AG09319 (cell line): Measurements from ENCODE around the gene MYH10.
"Not testable (repeated sequence)": the region's sequence is repeated elsewhere in the genome, so short reads cannot be mapped to it uniquely, and the experiment has no call there.

Experiments used
- DNase-seq: peaks from one replicate; pipeline ENCODE4 v3.0.0-alpha.2; 2010; ENCODE audit warnings: low read depth; ENCODE audit errors: extremely low read depth
- TF ChIP-seq, protein P1 (sequence below): IDR thresholded peaks from 2 replicates; pipeline ENCODE4 v1.5.1; 2011; ENCODE audit warnings: low read depth, mild to moderate bottlenecking, inconsistent platforms, low read length, moderate library complexity

Gene MYH10

DNA sequence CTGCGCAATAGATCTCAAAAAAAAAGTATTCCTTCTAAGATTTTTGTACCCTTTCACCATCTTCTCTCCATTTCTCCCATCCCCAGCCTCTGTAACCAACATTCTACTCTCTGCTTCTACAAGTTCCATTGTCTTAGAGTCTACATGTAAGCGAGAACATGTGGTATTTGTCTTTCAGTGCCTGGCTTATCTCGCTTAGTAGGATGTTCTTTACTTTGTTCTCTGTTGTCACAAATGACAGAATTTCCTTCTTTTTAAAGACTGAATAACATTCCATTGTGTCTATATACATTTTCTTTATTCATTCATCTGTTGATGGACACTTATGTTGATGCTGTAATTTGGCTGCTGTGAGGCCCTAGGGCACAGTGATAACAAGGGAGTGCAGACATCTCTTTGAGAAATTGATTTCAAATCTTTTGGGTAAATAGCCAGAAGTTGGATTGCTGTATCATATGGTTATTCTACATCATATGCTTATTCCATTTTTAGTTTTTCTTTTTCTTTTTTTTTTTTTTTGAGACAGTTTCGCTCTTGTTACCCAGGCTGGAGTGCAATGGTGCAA is 37.7 kb upstream of the MYH10 start:
- TF ChIP-seq, protein P1, sequence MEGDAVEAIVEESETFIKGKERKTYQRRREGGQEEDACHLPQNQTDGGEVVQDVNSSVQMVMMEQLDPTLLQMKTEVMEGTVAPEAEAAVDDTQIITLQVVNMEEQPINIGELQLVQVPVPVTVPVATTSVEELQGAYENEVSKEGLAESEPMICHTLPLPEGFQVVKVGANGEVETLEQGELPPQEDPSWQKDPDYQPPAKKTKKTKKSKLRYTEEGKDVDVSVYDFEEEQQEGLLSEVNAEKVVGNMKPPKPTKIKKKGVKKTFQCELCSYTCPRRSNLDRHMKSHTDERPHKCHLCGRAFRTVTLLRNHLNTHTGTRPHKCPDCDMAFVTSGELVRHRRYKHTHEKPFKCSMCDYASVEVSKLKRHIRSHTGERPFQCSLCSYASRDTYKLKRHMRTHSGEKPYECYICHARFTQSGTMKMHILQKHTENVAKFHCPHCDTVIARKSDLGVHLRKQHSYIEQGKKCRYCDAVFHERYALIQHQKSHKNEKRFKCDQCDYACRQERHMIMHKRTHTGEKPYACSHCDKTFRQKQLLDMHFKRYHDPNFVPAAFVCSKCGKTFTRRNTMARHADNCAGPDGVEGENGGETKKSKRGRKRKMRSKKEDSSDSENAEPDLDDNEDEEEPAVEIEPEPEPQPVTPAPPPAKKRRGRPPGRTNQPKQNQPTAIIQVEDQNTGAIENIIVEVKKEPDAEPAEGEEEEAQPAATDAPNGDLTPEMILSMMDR, result no peak
- no peak for DNase-seq

DNA sequence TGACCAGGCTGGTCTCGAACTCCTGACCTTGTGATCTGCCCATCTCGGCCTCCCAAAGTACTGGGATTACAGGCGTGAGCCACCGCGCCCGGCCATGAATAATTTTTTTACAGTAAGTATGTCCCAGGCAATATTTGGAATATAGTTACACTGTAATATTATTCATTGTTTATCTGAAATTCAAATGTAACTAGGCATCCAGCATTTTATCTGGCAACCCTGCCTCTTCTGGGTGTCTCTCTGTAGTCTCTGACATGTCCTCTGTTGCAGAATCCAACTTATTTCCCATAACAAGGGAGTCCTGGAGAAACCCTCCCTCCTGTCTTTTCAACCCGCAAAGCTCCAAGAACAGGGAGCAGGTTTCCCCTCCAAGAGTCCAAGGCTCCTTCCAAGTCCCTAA is 36.9 kb upstream of the MYH10 start:
- DNase-seq, result no peak
- TF ChIP-seq, protein P1, result no peak

DNA sequence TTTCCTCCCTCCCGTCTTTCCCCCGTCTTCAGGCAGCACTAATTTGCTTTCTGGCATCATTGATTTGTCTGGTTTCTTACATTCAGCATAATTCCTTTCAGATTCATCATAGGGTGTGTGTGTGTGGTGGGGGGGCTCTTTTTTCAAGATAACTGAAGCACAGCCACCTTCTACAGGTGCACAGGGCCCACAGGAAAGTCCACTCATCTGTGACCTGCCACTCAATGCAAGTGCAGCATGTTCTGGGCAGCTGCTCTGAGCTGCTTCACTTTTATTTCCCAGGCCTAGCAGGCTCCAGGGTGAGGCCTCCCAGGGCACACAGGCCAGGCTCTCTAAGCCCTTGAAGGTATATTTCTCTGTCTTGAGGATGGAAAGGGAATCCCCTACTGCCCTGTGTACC is 35.2 kb upstream of the MYH10 start:
- DNase-seq, result no peak
- TF ChIP-seq, protein P1, result no peak

DNA sequence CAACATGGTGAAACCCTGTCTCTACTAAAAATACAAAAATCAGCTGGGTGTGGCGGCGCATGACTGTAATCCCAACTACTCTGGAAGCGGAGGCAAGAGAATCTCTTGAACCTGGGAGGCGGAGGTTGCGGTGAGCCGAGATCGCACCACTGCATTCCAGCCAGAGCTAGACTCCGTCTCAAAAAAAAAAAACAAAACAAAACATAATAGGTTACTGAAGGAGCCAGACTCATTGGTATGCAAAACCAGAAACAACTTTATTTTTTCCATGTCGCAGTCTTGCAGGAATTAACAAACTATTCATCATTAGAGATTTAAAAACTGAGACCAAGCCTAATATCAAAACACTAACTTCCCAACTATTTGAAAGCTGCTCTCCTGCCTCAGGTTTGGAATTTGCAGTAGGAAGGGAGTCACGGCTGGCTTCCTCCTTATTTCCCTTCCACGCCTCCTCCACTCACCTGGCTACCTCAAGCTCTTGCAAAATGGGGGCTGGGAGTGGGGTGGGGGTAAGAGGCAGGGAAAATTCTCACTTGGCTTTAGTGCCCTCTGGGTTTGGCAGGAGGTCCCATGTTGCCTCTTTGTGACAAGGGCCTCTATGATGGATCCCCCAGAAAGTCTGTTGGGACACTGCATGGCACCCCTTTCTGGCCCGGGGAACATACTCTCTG is 34.1 kb upstream of the MYH10 start:
- TF ChIP-seq, protein P1, result no peak
- DNase-seq, result no peak

DNA sequence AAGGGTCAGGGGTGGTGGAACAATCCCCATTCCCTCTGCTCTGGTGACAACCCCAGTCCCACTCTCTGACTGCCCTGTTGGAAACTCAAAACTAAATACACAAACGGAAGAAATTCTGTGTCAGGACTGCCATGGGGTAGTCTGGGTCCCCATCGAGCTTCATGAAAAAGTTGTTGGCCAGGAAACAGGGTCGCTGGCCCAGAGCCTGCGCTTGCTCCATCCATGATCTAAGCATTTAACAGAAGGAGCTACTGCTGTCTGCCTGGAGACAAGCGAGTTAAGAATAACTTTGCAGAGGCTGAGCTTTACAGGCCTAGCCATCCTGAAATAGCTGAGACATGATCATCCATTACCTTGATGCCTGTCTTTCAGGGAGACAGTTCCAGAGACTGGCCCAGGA is 32.4 kb upstream of the MYH10 start:
- DNase-seq, result no peak
- TF ChIP-seq, protein P1, result no peak

DNA sequence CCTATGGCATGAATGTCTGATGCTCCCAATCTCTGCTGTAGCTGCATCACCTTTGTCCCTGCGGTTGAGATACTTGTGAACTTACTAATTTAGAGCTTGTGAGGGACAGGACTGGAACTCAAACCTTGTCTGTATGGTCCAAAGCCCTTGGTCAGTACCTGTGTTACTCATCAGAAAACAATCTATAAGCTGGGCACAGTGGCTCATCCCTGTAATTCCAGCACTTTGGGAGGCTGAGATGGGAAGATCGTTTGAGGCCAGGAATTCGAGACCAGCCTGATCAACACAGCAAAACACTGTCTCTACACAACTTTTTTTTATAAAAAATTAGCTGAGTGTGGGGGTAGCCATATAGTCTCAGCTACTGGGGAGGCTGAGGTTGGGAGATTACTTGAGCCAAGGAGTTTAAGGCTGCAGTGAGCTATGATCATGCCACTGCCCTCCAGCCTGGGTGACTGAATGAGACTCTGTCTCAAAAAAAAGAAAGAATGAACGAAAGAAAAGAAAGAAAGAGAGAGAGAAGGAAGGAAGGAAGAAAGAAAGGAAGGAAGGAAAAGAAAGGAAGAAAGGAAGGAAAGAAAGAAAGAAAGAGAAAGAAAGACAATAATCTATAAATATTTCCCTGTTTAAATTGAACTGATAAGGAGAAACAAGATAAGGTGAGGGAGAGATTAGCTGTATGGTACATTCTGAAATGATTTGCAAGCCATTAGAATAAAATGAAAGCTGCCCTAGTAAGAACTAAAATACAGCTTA is 31.7 kb upstream of the MYH10 start:
- DNase-seq, result no peak
- TF ChIP-seq, protein P1, result no peak

DNA sequence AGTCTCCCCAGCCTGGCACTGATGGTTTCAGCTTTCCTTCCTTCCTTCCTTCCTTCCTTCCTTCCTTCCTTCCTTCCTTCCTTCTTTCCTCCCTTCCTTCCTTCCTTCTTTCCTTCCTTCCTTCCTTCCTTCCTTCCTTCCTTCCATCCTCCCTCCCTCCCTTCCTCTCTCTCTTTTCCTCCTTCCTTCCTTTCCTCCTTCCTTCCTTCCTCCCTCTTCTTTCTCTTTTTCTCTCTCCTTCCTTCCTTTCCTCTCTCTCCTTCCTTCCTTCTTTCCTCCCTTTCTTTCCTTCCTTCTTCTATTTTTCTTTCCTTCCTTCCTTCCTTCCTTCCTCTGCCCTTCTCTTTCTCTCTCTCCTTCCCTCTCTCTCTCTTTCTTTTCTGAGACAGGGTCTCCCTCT is 30.2 kb upstream of the MYH10 start:
- DNase-seq, result not testable (repeated sequence)
